LNCAP (cell line): ENCODE results near the gene TEK.

Experiments used
- TF ChIP-seq, protein P1 (sequence below): fragments of 450-650 bp; IDR thresholded peaks from 2 replicates; pipeline ENCODE4 v1.5.1; 2017; ENCODE audit warnings: mild to moderate bottlenecking

TEK gene

DNA sequence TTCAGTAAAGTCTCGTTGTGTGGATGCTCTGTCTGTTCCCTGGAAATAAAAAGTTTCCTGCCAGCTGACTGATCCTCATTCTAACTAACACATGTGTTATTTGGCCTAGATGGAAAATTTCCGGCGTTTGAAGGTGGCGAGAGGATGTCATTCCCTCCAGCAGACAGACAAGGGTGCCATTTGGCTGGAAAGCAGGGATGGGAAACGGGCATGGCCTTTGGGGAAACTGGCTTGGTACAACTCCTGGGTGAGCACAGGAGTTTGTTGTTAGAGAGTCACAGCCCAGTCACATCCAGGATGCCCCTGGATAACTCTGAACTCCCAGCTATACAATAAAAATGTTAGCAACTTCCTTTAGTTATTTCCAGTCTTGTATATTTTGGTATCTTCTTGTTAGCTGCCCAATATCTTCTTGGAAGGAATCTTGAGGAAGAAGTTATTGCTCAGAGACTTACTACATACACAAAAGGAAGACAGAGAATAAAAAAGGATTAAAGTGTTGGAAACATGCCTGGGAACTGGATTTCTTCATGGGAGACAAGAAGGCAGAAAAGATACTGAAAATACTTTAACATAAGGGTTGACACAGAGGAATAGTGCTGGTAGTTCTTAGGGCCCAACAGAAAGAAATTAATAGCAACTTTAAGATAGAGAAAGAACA lies 41.9 kb downstream of the TEK start:
- TF ChIP-seq, protein P1, sequence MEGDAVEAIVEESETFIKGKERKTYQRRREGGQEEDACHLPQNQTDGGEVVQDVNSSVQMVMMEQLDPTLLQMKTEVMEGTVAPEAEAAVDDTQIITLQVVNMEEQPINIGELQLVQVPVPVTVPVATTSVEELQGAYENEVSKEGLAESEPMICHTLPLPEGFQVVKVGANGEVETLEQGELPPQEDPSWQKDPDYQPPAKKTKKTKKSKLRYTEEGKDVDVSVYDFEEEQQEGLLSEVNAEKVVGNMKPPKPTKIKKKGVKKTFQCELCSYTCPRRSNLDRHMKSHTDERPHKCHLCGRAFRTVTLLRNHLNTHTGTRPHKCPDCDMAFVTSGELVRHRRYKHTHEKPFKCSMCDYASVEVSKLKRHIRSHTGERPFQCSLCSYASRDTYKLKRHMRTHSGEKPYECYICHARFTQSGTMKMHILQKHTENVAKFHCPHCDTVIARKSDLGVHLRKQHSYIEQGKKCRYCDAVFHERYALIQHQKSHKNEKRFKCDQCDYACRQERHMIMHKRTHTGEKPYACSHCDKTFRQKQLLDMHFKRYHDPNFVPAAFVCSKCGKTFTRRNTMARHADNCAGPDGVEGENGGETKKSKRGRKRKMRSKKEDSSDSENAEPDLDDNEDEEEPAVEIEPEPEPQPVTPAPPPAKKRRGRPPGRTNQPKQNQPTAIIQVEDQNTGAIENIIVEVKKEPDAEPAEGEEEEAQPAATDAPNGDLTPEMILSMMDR, result no peak

DNA sequence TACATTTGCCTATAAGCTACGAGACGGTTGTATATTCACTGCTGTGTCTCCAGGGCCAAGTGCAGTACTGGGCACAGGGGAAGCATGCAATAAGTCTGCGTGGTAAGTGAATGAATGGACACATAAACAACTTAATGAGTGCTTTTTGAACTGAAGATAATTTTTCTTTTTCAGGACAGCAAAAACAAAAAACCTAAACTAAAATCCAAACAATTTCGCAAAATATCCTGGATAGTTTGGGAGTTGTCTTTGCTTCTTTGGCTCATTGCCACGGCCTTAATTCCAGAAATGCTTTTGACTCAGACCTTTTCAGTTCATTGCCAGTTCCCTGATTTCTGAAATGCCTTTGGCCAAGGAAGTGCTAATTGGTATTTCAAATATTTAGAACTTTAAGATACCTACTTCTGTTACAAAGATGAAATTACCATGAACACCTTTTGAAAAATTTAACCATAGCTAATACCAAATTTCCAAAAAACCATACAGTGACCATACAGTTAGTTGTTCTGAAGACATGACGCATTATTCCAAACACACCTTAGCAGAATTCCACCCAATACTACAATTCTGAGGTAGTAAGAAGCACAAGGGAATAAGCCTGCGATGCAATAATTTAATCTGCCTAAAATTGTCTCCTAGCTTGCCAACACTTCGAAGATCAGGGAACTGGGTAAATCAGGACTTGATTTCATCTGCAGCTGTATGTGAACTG lies 42.8 kb downstream of the TEK start:
- TF ChIP-seq, protein P1, result no peak

GRCh38 chr9:27152405-27152718 lies 43.3 kb downstream of the TEK start:
- TF ChIP-seq, protein P1, result no peak

DNA sequence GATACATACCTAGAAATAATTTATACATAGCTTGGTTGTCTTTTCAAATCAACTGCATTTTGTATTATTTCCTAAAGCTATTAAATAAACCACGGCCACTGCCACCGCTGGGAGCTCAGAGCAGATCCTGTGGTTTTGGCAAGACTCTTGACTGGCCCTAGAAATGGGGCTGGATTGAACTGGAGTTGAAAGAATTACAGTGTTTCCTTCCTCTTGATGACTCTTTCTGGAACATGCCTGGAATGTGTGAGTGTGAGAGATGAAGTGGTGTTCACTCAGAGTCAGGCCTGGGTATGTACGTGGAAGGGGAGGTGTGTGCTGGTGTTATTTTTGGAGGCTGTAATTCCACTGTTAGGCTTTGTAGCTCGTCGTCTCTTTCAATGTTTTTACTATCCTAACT lies 45.9 kb downstream of the TEK start:
- TF ChIP-seq, protein P1, result no peak

DNA sequence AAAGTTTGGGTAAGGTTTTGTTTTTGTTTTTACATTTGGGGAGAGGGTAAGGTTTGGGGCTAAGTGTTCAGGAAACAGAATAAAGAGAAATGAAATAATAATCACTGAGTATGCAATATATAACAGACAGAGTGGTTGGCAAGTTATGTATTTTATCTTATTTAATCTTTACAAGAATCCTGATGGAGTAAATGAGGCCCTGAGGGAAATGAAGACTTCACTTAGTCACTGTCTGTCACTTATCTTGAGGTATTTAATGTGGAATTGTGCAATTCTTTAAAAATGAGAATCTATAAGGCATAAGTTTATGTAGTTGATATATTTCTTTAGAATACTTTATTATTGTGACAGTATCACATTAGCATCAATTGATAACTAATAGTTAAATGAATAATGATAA lies 48.1 kb downstream of the TEK start:
- TF ChIP-seq, protein P1, result no peak

DNA sequence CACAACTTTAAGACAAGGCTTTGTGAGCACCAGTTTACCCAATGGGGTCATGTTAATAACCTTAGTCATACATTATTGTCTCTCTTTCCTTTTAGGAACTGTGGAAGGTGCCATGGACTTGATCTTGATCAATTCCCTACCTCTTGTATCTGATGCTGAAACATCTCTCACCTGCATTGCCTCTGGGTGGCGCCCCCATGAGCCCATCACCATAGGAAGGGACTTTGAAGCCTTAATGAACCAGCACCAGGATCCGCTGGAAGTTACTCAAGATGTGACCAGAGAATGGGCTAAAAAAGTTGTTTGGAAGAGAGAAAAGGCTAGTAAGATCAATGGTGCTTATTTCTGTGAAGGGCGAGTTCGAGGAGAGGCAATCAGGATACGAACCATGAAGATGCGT lies 48.7 kb downstream of the TEK start:
- TF ChIP-seq, protein P1, result no peak

- TF ChIP-seq, protein P1, result no peak
Measured at GRCh38 chr9:27160636-27161035, 51.6 kb downstream of the TEK start.
